Chondrocyte (in vitro differentiated cells): ENCODE data around the gene SMAD6. TPM values are rescaled to one million over a fixed set of nuclear protein-coding genes. Genes with fewer than 3 reads are reported as not detected.

Experiments used
- DNase-seq: peaks from one replicate; pipeline ENCODE4 v3.0.0; 2021; ENCODE audit warnings: mixed read lengths, low spot score
- H3K27ac Mint-ChIP-seq: one replicate; pipeline ENCODE4 v1.8.0; 2021; ENCODE audit warnings: mild to moderate bottlenecking, moderate library complexity, mixed read lengths; ENCODE audit not compliant: unreplicated experiment
- H3K27me3 Mint-ChIP-seq: 2 replicates; pipeline ENCODE4 v1.8.0; 2021; ENCODE audit warnings: low read depth, mixed read lengths
- H3K36me3 Mint-ChIP-seq: 2 replicates; pipeline ENCODE4 v1.8.0; 2021; ENCODE audit warnings: low read depth, mixed read lengths
- H3K4me1 Mint-ChIP-seq: 2 replicates; pipeline ENCODE4 v1.8.0; 2021; ENCODE audit warnings: low read depth, mild to moderate bottlenecking, mixed read lengths
- H3K4me3 Mint-ChIP-seq: one replicate; pipeline ENCODE4 v1.8.0; 2021; ENCODE audit warnings: mild to moderate bottlenecking, moderate library complexity, mixed read lengths; ENCODE audit not compliant: unreplicated experiment
- H3K9me3 Mint-ChIP-seq: 2 replicates; pipeline ENCODE4 v1.8.0; 2021; ENCODE audit warnings: low read depth, mixed read lengths
- total RNA-seq: library from RNA; stranded (reverse); gene quantifications from 3 replicates; pipeline ENCODE4 v1.2.1, GENCODE V29; 2021
- TF ChIP-seq, protein P1 (sequence below): fragments of 200-600 bp; sonication (generic); IDR thresholded peaks from 2 replicates; pipeline ENCODE4 v1.5.0; 2021; ENCODE audit warnings: antibody characterized with exemption, mild to moderate bottlenecking, moderate library complexity

SMAD6 gene
- total RNA-seq, 1 donor from 2014 or later = 5.2 TPM

DNA sequence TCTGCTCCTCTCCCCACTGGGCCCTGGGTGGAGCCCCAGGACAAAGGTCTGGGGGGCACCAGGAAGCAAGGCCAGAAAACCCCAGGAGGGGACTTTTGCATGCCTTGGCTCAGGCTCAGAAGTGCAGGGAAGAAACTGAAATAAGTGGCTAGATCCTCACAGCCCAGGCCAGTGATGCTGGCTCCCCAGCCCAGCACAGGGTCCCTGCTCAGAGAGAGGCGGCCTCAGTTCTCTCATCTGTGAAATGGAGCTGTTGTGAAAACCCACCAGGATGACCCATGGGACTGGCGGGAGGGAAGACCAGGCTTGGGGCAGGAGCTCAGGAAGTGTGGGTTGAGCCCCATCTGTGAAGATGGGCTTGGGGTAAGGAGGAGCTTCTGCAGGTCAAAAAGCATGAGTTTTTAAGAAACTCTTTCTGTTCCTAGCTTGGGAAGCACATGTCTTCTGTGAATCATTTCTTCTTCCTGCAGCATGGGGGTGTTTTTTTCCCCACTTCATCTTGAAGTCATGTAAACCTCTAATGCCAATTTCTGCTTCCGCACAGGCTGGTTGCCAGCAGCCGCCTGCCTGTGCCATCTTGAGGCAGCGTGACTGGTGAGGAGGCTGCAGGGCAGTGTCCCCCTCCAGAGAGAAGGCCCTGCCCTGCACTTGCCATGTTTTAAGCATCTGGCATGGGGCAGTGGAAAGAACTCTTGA lies 118.6 kb downstream of the SMAD6 start:
- no peak for DNase-seq
- H3K27ac Mint-ChIP-seq = no peak overlapping the region
- TF ChIP-seq, protein P1, sequence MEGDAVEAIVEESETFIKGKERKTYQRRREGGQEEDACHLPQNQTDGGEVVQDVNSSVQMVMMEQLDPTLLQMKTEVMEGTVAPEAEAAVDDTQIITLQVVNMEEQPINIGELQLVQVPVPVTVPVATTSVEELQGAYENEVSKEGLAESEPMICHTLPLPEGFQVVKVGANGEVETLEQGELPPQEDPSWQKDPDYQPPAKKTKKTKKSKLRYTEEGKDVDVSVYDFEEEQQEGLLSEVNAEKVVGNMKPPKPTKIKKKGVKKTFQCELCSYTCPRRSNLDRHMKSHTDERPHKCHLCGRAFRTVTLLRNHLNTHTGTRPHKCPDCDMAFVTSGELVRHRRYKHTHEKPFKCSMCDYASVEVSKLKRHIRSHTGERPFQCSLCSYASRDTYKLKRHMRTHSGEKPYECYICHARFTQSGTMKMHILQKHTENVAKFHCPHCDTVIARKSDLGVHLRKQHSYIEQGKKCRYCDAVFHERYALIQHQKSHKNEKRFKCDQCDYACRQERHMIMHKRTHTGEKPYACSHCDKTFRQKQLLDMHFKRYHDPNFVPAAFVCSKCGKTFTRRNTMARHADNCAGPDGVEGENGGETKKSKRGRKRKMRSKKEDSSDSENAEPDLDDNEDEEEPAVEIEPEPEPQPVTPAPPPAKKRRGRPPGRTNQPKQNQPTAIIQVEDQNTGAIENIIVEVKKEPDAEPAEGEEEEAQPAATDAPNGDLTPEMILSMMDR = no peak
- no peak overlapping the region for H3K4me3 Mint-ChIP-seq
- no peaks in the 10 kb centered on the region for H3K36me3 Mint-ChIP-seq
- H3K4me1 Mint-ChIP-seq = peaks cover 9% of the 10 kb centered on the region
- H3K27me3 Mint-ChIP-seq = no peaks in the 10 kb centered on the region
- H3K9me3 Mint-ChIP-seq = no peaks in the 10 kb centered on the region

DNA sequence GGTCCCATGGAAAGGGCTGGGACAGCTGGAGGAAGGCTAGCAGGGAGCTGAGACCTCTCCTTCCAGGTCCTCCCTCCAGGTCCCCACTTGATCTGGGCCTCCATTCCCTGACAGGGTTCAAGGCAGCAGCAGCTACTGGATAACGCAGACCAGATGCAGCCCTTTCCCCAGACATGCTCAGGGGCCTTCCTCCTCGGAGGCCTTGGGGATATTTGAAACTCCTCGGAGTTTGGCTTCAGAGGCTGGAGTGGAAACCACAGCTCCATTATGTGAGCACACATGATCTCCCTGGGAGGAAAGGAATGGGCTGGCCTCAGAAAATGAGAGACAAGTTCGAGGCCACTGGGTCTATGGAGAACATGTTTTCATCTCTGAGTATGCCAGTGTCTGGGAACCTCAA lies 119.3 kb downstream of the SMAD6 start:
- H3K4me1 Mint-ChIP-seq = peaks cover 8% of the 10 kb centered on the region
- no peak for DNase-seq
- peak overlapping the region; percentile 41 for H3K27ac Mint-ChIP-seq
- H3K36me3 Mint-ChIP-seq = no peaks in the 10 kb centered on the region
- TF ChIP-seq, protein P1 = no peak
- no peak overlapping the region for H3K4me3 Mint-ChIP-seq
- H3K9me3 Mint-ChIP-seq = no peaks in the 10 kb centered on the region
- H3K27me3 Mint-ChIP-seq = no peaks in the 10 kb centered on the region

DNA sequence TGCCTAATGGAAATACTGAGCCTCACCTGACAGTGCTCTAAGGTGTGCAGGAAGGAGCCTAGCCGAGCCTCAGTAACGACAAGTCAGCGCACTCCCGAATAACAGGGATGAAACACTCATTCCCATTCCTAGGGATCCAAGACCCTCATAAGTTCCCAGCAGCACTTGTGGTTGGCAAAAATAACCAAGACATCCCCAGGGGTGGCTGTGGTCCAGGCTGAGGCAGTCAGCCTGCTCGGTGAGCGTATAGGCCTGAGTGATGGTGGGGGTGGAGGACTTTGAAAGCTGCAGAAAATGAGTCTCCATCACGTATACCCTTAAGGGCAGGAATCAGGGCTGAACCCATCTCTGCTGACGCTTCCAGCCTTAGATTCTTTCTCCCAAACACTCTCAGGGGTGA lies 120.1 kb downstream of the SMAD6 start:
- H3K4me3 Mint-ChIP-seq = no peak overlapping the region
- TF ChIP-seq, protein P1 = no peak
- H3K9me3 Mint-ChIP-seq = no peaks in the 10 kb centered on the region
- H3K27ac Mint-ChIP-seq = no peak overlapping the region
- no peaks in the 10 kb centered on the region for H3K36me3 Mint-ChIP-seq
- peaks cover 8% of the 10 kb centered on the region for H3K4me1 Mint-ChIP-seq
- no peak for DNase-seq
- no peaks in the 10 kb centered on the region for H3K27me3 Mint-ChIP-seq

DNA sequence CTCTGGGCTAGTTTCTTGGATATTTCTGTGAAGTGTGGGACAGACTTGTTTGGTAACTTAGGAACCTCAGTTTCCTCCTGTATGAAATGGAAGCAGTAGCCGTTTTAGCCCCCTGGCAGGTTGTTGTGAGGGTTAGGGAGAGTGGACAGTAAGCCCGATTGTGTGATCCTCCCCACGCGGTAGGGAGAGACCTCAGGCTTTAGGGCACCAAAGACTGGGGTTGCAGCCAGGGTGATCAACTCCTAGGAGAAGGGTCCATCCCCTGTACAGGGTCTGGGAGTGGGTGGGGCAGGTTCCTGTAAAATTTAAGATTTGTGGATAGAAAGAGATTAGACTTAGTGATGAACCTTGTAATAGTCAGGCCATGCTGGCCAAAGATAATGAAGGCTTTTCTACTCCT lies 120.5 kb downstream of the SMAD6 start:
- H3K4me3 Mint-ChIP-seq = no peak overlapping the region

DNA sequence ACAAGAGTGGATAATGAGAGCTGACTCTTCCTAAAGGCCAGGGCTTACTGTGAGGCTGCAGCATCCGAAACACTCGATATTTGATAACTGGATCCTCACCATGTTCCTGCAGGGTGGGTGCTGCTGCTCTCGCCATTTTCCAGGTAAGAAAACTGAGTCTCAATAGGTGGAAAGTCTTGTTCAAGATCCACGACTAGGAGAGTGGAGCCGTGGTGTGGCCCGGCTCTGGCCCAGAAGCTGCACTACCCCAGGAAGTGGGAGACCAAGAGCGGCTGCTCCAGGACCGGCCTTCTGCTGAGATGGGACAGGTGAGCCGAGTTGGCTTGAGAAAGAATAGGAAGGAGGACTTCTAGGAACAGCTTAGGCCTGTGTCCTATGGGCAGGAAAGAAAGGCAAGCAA lies 121.6 kb downstream of the SMAD6 start:
- Mint-ChIP-seq H3K36me3 (no peaks in the 10 kb centered on the region), H3K4me3 (no peak overlapping the region), H3K27ac (no peak overlapping the region), H3K4me1 (peaks cover 8% of the 10 kb centered on the region), H3K27me3 (no peaks in the 10 kb centered on the region), H3K9me3 (no peaks in the 10 kb centered on the region)
- TF ChIP-seq, protein P1 = no peak
- DNase-seq = no peak

More for the DNA sequence above, 120.5 kb downstream of the SMAD6 start:
- peaks cover 8% of the 10 kb centered on the region for H3K4me1 Mint-ChIP-seq
- H3K36me3 Mint-ChIP-seq = no peaks in the 10 kb centered on the region
- TF ChIP-seq, protein P1 = no peak
- peak overlapping the region; percentile 54 for H3K27ac Mint-ChIP-seq
- no peaks in the 10 kb centered on the region for H3K9me3 Mint-ChIP-seq
- no peaks in the 10 kb centered on the region for H3K27me3 Mint-ChIP-seq
- no peak for DNase-seq
